ENCODE data around the gene TMTC4.

Gene TMTC4

GRCh38 chr13:100665403-100665802 is 9.2 kb downstream of the TMTC4 start:
- H3K9me3 ChIP-seq (ENCODE audit: control insufficient read depth, insufficient read depth, low read length) = no peaks in the 10 kb centered on the region
- H3K27me3 ChIP-seq (ENCODE audit: control insufficient read depth, insufficient read depth, low read length) = no peaks in the 10 kb centered on the region
- no peaks in the 10 kb centered on the region for H3K4me1 ChIP-seq (ENCODE audit: control insufficient read depth, insufficient read depth, low read length)
- H3K9ac ChIP-seq (ENCODE audit: low read depth, low read length) = no peak overlapping the region
- H3K27ac ChIP-seq (ENCODE audit: low read depth, low read length) = no peak overlapping the region
- H3K4me3 ChIP-seq (ENCODE audit: low read depth, low read length) = no peak overlapping the region
- H3K36me3 ChIP-seq (ENCODE audit: control insufficient read depth, insufficient read depth, low read length) = peaks cover 87% of the 10 kb centered on the region

- H3K9ac ChIP-seq (ENCODE audit: low read depth, low read length) = no peak overlapping the region
- H3K27me3 ChIP-seq (ENCODE audit: control insufficient read depth, insufficient read depth, low read length) = no peaks in the 10 kb centered on the region
- H3K36me3 ChIP-seq (ENCODE audit: control insufficient read depth, insufficient read depth, low read length) = peaks cover 82% of the 10 kb centered on the region
- no peak overlapping the region for H3K27ac ChIP-seq (ENCODE audit: low read depth, low read length)
- H3K4me1 ChIP-seq (ENCODE audit: control insufficient read depth, insufficient read depth, low read length) = peaks cover 3% of the 10 kb centered on the region
- H3K4me3 ChIP-seq (ENCODE audit: low read depth, low read length) = no peak overlapping the region
- H3K9me3 ChIP-seq (ENCODE audit: control insufficient read depth, insufficient read depth, low read length) = no peaks in the 10 kb centered on the region
Measured at GRCh38 chr13:100664171-100664900, 10.3 kb downstream of the TMTC4 start.

- peaks cover 81% of the 10 kb centered on the region for H3K36me3 ChIP-seq (ENCODE audit: control insufficient read depth, insufficient read depth, low read length)
- peaks cover 11% of the 10 kb centered on the region for H3K4me1 ChIP-seq (ENCODE audit: control insufficient read depth, insufficient read depth, low read length)
- H3K27ac ChIP-seq (ENCODE audit: low read depth, low read length) = no peak overlapping the region
- no peaks in the 10 kb centered on the region for H3K9me3 ChIP-seq (ENCODE audit: control insufficient read depth, insufficient read depth, low read length)
- H3K4me3 ChIP-seq (ENCODE audit: low read depth, low read length) = no peak overlapping the region
- no peak overlapping the region for H3K9ac ChIP-seq (ENCODE audit: low read depth, low read length)
- H3K27me3 ChIP-seq (ENCODE audit: control insufficient read depth, insufficient read depth, low read length) = no peaks in the 10 kb centered on the region
Measured at GRCh38 chr13:100662468-100663211, 12.0 kb downstream of the TMTC4 start.

GRCh38 chr13:100660761-100661160 is 13.8 kb downstream of the TMTC4 start:
- Histone ChIP-seq H3K4me3 (ENCODE audit: low read depth, low read length) (no peak overlapping the region), H3K27me3 (ENCODE audit: control insufficient read depth, insufficient read depth, low read length) (no peaks in the 10 kb centered on the region), H3K9me3 (ENCODE audit: control insufficient read depth, insufficient read depth, low read length) (no peaks in the 10 kb centered on the region), H3K27ac (ENCODE audit: low read depth, low read length) (no peak overlapping the region), H3K36me3 (ENCODE audit: control insufficient read depth, insufficient read depth, low read length) (peaks cover 78% of the 10 kb centered on the region), H3K9ac (ENCODE audit: low read depth, low read length) (no peak overlapping the region), H3K4me1 (ENCODE audit: control insufficient read depth, insufficient read depth, low read length) (peaks cover 11% of the 10 kb centered on the region)

- H3K27ac ChIP-seq (ENCODE audit: low read depth, low read length) = peak overlapping the region; percentile 20
- H3K4me3 ChIP-seq (ENCODE audit: low read depth, low read length) = no peak overlapping the region
- peaks cover 11% of the 10 kb centered on the region for H3K4me1 ChIP-seq (ENCODE audit: control insufficient read depth, insufficient read depth, low read length)
- H3K36me3 ChIP-seq (ENCODE audit: control insufficient read depth, insufficient read depth, low read length) = peaks cover 76% of the 10 kb centered on the region
- H3K27me3 ChIP-seq (ENCODE audit: control insufficient read depth, insufficient read depth, low read length) = no peaks in the 10 kb centered on the region
- no peaks in the 10 kb centered on the region for H3K9me3 ChIP-seq (ENCODE audit: control insufficient read depth, insufficient read depth, low read length)
- no peak overlapping the region for H3K9ac ChIP-seq (ENCODE audit: low read depth, low read length)
Measured at GRCh38 chr13:100659578-100659977, 15.0 kb downstream of the TMTC4 start.

GRCh38 chr13:100658363-100658762 is 16.2 kb downstream of the TMTC4 start:
- Histone ChIP-seq H3K9me3 (ENCODE audit: control insufficient read depth, insufficient read depth, low read length) (no peaks in the 10 kb centered on the region), H3K27me3 (ENCODE audit: control insufficient read depth, insufficient read depth, low read length) (no peaks in the 10 kb centered on the region), H3K4me3 (ENCODE audit: low read depth, low read length) (no peak overlapping the region), H3K36me3 (ENCODE audit: control insufficient read depth, insufficient read depth, low read length) (peaks cover 75% of the 10 kb centered on the region), H3K27ac (ENCODE audit: low read depth, low read length) (no peak overlapping the region), H3K9ac (ENCODE audit: low read depth, low read length) (no peak overlapping the region), H3K4me1 (ENCODE audit: control insufficient read depth, insufficient read depth, low read length) (peaks cover 11% of the 10 kb centered on the region)

- Histone ChIP-seq H3K36me3 (ENCODE audit: control insufficient read depth, insufficient read depth, low read length) (peaks cover 71% of the 10 kb centered on the region), H3K9ac (ENCODE audit: low read depth, low read length) (no peak overlapping the region)
Measured at GRCh38 chr13:100657881-100658315, 16.7 kb downstream of the TMTC4 start.

GRCh38 chr13:100652510-100652909 is 22.1 kb downstream of the TMTC4 start:
- peak overlapping the region; percentile 39 for H3K27ac ChIP-seq (ENCODE audit: low read depth, low read length)
- H3K4me1 ChIP-seq (ENCODE audit: control insufficient read depth, insufficient read depth, low read length) = peaks cover 7% of the 10 kb centered on the region; the same call in 1 of the 2 replicates
- no peaks in the 10 kb centered on the region for H3K9me3 ChIP-seq (ENCODE audit: control insufficient read depth, insufficient read depth, low read length)
- no peaks in the 10 kb centered on the region for H3K27me3 ChIP-seq (ENCODE audit: control insufficient read depth, insufficient read depth, low read length)
- H3K36me3 ChIP-seq (ENCODE audit: control insufficient read depth, insufficient read depth, low read length) = peaks cover 39% of the 10 kb centered on the region
- no peak overlapping the region for H3K4me3 ChIP-seq (ENCODE audit: low read depth, low read length)
- no peak overlapping the region for H3K9ac ChIP-seq (ENCODE audit: low read depth, low read length)

More at GRCh38 chr13:100657881-100658315, 16.7 kb downstream of the TMTC4 start:
- Histone ChIP-seq H3K27ac (ENCODE audit: low read depth, low read length) (no peak overlapping the region), H3K9me3 (ENCODE audit: control insufficient read depth, insufficient read depth, low read length) (no peaks in the 10 kb centered on the region), H3K27me3 (ENCODE audit: control insufficient read depth, insufficient read depth, low read length) (no peaks in the 10 kb centered on the region), H3K4me1 (ENCODE audit: control insufficient read depth, insufficient read depth, low read length) (peaks cover 13% of the 10 kb centered on the region), H3K4me3 (ENCODE audit: low read depth, low read length) (no peak overlapping the region)

- H3K9me3 ChIP-seq (ENCODE audit: control insufficient read depth, insufficient read depth, low read length) = no peaks in the 10 kb centered on the region
- peaks cover 7% of the 10 kb centered on the region; the same call in 1 of the 2 replicates for H3K4me1 ChIP-seq (ENCODE audit: control insufficient read depth, insufficient read depth, low read length)
- no peaks in the 10 kb centered on the region for H3K27me3 ChIP-seq (ENCODE audit: control insufficient read depth, insufficient read depth, low read length)
- H3K4me3 ChIP-seq (ENCODE audit: low read depth, low read length) = no peak overlapping the region
- H3K9ac ChIP-seq (ENCODE audit: low read depth, low read length) = no peak overlapping the region
- H3K36me3 ChIP-seq (ENCODE audit: control insufficient read depth, insufficient read depth, low read length) = peaks cover 21% of the 10 kb centered on the region
- no peak overlapping the region for H3K27ac ChIP-seq (ENCODE audit: low read depth, low read length)
Measured at GRCh38 chr13:100650326-100650725, 24.3 kb downstream of the TMTC4 start.

GRCh38 chr13:100648354-100648753 is 26.2 kb downstream of the TMTC4 start:
- Histone ChIP-seq H3K9me3 (ENCODE audit: control insufficient read depth, insufficient read depth, low read length) (no peaks in the 10 kb centered on the region), H3K4me3 (ENCODE audit: low read depth, low read length) (no peak overlapping the region), H3K9ac (ENCODE audit: low read depth, low read length) (no peak overlapping the region), H3K27me3 (ENCODE audit: control insufficient read depth, insufficient read depth, low read length) (no peaks in the 10 kb centered on the region), H3K4me1 (ENCODE audit: control insufficient read depth, insufficient read depth, low read length) (peaks cover 7% of the 10 kb centered on the region; the same call in 1 of the 2 replicates), H3K36me3 (ENCODE audit: control insufficient read depth, insufficient read depth, low read length) (peaks cover 4% of the 10 kb centered on the region), H3K27ac (ENCODE audit: low read depth, low read length) (no peak overlapping the region)

GRCh38 chr13:100646871-100647270 is 27.7 kb downstream of the TMTC4 start:
- Histone ChIP-seq H3K9ac (ENCODE audit: low read depth, low read length) (no peak overlapping the region), H3K27ac (ENCODE audit: low read depth, low read length) (no peak overlapping the region), H3K36me3 (ENCODE audit: control insufficient read depth, insufficient read depth, low read length) (peaks cover 16% of the 10 kb centered on the region), H3K27me3 (ENCODE audit: control insufficient read depth, insufficient read depth, low read length) (no peaks in the 10 kb centered on the region), H3K9me3 (ENCODE audit: control insufficient read depth, insufficient read depth, low read length) (no peaks in the 10 kb centered on the region), H3K4me1 (ENCODE audit: control insufficient read depth, insufficient read depth, low read length) (no peaks in the 10 kb centered on the region), H3K4me3 (ENCODE audit: low read depth, low read length) (no peak overlapping the region)
